ENCODE results near the gene CEP295NL.

CEP295NL gene

DNA sequence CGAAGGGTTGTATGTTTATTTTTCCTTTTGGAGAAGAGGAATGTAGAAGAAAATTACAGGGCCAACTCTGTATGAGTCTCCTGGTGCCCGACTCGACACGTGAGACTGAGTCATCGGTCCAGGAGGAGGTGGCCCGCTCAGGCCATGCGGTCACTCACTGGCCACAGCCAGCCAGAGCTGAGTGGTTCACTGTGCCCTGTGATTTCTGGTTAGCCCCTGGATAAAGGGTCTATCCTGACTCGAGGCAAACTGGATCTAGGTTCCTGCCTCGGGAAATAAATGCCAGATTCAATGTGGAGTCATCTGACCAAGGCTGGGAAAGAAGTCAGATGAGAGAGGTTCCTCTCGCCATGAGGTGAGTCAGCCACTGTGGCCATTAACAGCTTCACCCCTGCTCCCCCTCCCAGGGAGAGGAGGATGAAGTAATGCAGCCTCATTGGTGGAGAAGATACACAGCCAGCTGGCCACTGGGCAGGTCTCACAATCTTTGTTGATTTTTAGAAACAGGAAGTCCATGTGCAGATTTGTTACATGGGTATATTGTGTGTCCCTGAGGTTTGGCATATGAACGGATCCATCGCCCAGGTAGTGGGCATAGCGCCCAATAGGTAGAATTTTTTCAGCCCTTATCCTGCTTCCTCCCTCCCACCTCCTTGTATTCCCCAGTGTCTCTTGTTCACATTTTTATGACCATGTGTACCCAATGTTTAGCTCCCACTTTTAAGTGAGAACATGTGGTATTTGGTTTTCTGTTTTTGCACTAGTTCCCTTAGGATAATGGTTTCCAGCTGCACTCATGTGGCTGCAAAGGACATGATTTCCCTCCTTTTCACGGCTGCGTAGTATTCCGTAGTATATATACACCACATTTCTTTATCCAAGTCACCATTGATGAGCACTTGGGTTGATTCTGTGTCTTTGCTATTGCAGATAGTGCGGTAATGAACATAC, 40.7 kb downstream of the CEP295NL start:
- DNase-seq = no peak

DNA sequence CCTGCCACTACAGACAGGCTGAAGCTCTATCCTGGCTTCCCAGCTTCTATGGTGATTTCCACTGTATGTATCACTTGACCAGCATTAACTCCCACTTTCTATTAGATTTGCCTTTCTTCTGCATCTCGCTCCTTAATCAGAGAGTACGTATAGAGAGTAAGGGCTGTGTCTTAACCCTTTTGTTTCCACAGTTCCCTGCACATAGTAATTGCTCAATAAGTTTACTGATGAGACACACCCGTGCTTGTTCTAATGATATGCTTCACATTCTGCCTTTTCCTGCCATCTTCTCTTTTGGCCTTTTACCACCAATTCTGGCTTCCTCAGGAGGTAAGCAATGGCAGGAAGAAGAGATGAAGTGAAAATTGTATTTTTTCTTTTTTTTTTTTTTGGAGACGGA, 41.8 kb downstream of the CEP295NL start:
- no peak for DNase-seq

DNA sequence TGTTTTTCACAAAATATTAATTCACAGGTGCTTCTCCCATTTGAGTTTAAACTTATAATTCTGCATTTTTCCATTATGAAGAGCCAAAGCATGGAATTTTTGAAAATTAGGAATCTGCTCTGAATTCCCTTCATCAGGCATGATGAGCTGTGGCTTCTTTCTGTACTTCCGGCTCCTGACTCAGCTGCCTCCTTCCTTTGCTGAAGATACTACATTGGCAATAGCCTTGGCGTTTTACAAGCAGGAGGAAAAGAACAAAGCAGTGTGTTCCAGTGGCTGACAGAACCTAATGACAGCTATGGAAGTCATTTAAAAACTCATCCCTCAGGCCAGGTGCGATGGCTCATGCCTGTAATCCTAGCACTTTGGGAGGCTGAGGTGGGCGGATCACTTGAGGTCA, 44.0 kb downstream of the CEP295NL start:
- no peak for DNase-seq

DNA sequence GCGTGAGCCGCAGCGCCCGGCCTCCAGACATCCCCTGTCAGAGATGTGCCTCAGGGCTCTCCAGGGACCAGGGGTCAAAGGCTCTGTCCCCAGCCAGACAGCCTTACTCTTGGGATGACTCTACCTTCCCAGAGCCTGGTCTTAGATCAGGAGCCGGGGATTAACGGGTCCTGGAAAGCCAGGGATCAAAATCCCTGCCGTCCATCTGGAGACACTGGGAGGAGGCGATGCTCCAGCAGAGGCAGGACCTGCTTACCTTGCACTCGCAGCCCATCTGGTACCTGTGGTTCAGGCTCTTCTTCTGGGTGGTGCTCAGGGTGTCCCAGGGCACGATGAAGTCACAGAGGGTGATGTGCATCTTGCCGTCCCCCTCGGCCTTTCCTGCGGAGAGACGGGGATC, 45.7 kb downstream of the CEP295NL start:
- no peak for DNase-seq

DNA sequence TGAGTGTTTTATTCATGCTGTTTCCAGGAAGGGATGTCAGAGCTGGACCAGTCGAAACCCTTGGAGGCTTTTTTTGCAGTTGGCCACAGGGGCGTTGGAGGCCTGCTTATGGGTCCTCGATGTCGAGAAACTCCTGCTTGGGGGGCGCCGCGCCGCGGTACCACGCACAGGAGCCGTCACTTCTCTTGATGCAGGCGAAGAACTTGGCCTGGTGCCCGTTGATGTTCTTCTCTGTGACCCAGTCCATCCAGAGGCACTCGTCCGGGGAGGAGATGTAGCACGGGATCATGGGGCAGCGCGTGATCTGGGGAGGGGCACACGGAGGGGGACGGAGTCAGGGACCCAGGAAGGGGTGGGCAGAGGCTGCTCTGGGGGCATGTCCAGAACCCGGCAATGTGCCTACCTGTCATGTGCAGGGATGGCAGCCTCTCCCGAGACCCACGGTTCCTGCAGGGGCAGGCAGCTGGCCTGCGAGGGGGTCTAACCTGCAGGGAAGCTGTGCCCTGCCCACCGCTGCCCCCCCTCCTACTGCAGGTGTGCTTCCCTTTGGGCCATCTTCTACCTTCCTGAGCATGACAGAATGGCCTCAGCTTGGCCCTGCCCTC, 47.3 kb downstream of the CEP295NL start:
- no peak for DNase-seq

DNA sequence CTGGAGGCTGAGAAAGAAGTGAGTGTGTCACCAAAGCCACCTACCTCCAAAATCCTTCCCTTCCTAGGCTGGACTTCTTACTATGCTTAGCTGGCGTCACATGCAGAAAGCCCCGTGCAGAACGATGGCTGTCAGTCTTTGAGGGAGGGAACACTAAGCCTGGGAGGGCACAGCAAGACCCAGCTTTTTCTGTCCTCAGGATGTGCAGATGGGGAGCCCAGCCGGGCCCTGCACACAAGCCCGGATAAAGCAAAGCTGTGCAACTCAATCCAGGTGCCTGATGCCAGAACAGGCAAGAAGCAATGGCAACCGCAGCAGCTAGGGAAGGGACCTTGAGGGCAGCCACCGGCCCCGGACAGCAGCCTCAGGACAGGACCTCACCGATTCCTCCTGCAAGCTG, 48.5 kb downstream of the CEP295NL start:
- DNase-seq = no peak

DNA sequence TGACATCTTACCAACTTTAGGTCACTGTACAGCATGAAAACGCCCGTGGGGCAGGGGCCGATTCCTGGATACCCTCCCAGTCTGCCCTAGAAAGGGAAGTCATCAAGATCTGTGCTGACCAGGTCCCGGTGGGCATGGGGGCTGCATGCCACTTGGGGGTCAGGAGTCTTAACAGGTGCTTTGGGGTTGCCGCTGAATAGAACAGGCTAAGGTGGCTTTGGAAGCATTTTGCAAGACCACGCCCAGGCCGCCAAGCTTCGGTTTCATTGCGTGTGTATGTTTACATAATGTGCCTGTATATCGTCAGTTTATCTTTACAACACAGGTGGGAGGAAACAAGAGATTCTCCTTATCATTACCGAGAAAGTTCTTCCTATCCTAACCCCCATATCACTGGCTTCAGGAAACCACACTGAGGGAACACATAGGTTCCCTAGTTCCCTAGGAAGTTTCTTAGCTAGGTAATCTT, 49.0 kb downstream of the CEP295NL start:
- no peak for DNase-seq

DNA sequence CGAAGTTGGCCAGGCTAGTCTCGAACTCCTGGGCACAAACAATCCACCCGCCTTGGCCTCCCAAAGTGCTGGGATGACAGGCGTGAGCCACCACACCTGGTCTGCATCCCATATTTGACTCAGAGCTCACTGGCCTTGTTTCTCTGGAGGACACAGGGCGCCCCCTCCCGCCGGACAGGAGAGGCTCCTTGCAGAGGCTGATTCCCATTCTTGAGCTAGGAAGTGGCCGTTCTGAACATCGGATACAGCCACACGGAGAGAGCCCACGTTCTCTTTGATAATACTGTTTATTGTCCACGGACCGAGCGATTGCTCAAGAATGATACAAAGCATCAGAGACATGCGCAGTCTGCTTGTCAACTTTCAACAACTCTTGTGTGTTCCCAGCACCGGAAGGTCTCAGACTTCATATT, 50.3 kb downstream of the CEP295NL start:
- DNase-seq = no peak

DNA sequence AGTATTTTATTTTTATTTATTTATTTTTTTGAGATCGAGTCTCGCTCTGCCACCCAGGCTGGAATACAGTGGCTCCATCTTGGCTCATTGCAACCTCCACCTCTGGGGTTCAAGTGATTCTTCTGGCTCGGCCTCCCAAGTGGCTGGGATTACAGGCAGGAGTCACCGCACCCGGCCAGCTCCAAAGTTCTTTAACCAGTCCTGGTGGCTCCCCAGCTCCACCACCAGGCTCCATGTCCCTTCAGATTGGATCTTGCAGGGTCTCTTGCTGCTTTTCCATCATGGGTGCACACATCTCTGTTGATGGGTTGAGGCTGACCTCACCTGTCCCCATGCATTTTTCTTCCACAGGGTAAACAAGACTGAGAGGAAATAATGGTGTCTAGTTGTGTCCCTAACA, 54.0 kb downstream of the CEP295NL start:
- no peak for DNase-seq

DNA sequence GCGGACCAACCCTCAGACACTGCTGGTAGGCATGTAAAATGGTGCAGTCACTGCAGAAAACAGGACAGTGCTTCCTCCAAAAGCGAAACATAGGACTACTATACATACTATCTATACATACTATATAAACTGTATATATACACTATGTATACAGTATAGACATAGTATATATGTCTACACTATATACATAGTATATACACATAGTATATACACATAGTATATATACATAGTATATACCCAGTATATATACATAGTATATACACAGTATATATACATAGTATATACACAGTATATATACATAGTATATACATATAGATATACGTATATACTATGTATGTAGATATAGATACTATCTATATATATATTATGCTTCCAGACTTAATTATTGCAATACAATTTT, 55.9 kb downstream of the CEP295NL start:
- DNase-seq = no peak

DNA sequence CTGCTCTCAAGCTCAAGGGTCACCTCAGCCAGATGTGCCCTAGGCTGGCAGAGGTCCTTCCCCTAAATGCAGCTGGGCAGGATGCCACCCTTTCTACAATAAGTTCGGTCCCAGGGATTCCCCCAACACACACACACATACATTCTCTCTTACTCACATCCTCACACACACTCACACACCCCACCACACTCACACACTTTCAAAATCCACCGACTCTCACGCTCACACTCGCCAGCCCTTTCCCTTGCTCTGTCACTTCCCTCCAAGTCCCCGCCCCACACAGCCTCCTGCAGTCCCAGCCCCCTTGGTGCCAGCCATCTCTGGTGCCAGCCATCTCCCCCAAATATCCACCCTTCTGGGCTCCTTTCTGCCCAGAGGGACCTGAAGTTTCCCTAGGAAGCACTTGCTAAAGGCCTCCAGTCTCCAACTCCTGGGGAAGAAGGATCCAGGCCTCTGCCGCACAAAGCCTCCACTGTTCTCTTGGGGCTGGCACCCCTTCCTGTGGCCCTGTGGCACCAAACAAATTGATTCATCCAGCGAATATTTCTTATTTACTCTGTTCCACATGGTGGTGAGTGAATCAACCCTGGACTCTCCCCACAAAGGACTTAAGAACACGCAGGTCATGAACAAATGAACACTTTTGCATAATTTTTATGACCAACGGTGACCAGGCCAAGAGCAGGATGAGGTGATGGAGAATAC, 58.5 kb downstream of the CEP295NL start:
- DNase-seq = peak; percentile 46

DNA sequence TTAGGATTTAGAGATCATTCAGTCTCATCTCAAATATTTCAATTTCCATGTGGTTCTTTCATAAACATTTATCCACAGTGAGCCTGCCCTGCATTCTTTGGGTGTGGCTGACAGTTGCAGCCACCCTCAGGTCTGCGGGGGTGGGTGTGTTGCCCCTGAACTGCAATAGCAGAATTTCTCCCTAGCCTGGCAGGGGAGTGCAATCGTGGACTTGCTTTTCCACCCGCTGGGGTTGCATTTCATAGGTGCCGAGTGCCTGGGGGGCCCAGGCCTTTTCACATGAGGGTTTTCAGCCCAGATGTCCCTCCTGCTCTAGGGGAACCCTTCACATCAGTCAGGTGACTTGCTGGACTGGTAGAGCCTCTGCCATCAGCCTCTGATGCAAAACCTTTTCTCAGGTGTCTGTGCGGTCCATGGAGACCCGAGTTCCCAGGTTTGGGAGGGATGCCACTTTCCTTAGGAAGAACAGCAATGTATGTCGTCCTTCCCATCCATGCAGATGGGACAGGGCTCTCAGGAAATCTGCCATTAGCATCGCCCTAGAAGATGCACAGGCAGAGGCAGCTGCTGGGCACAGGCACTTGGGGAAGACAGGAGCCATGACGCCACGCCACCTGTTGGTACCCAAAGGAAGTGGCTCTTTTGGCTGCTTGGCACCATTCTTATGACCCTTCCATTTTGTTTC, 60.0 kb downstream of the CEP295NL start:
- no peak for DNase-seq

DNA sequence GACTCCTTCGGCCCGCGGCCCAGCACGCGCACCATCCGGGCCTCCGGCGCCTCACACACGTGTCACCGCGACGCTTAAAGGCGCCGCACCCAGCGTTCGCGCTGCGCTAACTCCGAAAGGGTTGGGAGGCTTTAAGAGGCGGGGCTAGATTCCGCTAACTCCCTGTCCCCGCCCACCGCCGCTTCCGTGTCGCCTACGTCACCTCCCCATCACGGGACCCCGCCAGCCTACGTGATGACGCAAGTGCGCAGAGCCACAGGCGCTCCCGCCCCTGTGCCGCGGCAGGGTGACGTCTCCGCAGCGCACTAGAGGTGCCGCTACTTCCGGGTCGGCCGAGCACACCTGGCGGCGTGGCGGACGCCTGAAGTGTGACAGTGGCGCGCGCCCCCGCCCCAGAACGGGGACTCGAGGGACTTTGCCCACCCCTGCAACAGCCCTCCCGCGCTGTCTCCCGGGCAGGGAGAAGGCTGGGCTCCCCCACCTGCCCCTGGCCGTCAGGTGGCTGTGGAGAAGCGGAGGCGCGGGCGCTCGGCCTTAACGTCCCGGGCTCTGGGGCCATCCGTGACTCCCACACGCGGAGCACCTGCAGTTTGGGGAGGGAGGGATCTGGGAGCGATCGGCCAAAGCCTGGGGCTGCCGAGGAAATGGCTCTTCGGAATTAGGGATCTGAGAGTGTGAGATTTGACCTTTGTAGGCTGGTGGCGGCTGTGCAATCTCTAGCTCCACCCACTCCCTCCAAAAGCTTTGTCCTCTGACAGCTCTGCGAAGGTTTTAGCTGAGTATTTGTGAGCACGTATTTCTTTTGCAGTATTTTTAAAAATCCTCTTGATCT, 62.0 kb downstream of the CEP295NL start, which contains the start of gene USP36:
Gene USP36, minus strand, starts transcription at position 35 of the 832 bp plus-strand sequence. CDS start 4,451 bp downstream, outside the sequence.
- DNase-seq = peak; percentile 100
